Astrocyte of the hippocampus (primary cell): ENCODE data around the gene PAIP2B.
"Not testable (repeated sequence)": the region's sequence is repeated elsewhere in the genome, so short reads cannot be mapped to it uniquely, and the experiment has no call there.

Source experiments
- DNase-seq: peaks from one replicate; pipeline ENCODE4 v3.0.0; 2011; ENCODE audit warnings: low read depth, low spot score

The PAIP2B gene

GRCh38 chr2:71226965-71227560 lies at the start of gene PAIP2B:
Gene PAIP2B, minus strand, starts transcription at chr2:71227103. Its CDS starts 24,514 bp downstream, at chr2:71202589.
- peak; percentile 98 for DNase-seq

- DNase-seq, result no peak
Measured at GRCh38 chr2:71275939-71276310, 49.0 kb upstream of the PAIP2B start.

- no peak for DNase-seq
Measured at GRCh38 chr2:71269511-71270090, 42.7 kb upstream of the PAIP2B start.

GRCh38 chr2:71263386-71263785 lies 36.5 kb upstream of the PAIP2B start:
- DNase-seq, result no peak

GRCh38 chr2:71261534-71261933 lies 34.6 kb upstream of the PAIP2B start:
- DNase-seq, result no peak

GRCh38 chr2:71256421-71256820 lies 29.5 kb upstream of the PAIP2B start:
- no peak for DNase-seq

- DNase-seq, result no peak
Measured at GRCh38 chr2:71254776-71255175, 27.9 kb upstream of the PAIP2B start.

GRCh38 chr2:71254078-71254477 lies 27.2 kb upstream of the PAIP2B start:
- DNase-seq, result no peak

- no peak for DNase-seq
Measured at GRCh38 chr2:71253476-71253875, 26.6 kb upstream of the PAIP2B start.

- DNase-seq, result no peak
Measured at GRCh38 chr2:71252862-71253261, 26.0 kb upstream of the PAIP2B start.

- DNase-seq, result no peak
Measured at GRCh38 chr2:71250935-71251334, 24.0 kb upstream of the PAIP2B start.

- DNase-seq, result no peak
Measured at GRCh38 chr2:71244302-71244660, 17.4 kb upstream of the PAIP2B start.

GRCh38 chr2:71243634-71244301 lies 16.9 kb upstream of the PAIP2B start:
- DNase-seq, result no peak

- DNase-seq, result no peak
Measured at GRCh38 chr2:71240794-71241193, 13.9 kb upstream of the PAIP2B start.

GRCh38 chr2:71238089-71238488 lies 11.2 kb upstream of the PAIP2B start:
- no peak for DNase-seq

GRCh38 chr2:71235930-71236587 lies 9.2 kb upstream of the PAIP2B start:
- DNase-seq, result no peak

- DNase-seq, result not testable (repeated sequence)
Measured at GRCh38 chr2:71233072-71233471, 6.2 kb upstream of the PAIP2B start.

GRCh38 chr2:71226096-71226964 lies 573 bp downstream of the PAIP2B start:
- DNase-seq, result peak; percentile 42

GRCh38 chr2:71224935-71225334 lies 2.0 kb downstream of the PAIP2B start:
- no peak for DNase-seq

- no peak for DNase-seq
Measured at GRCh38 chr2:71224457-71224856, 2.4 kb downstream of the PAIP2B start.

- DNase-seq, result peak; percentile 19
Measured at GRCh38 chr2:71223767-71224333, 3.1 kb downstream of the PAIP2B start.
